SU-DHL-6 (cell line): ENCODE measurements around the gene PSMB3.

ENCODE experiments used
- H2AFZ ChIP-seq: fragments of 200-600 bp; sonication (generic); 2 replicates; pipeline ENCODE4 v1.6.1; 2014; ENCODE audit warnings: low read depth, mild to moderate bottlenecking, moderate library complexity, mixed read lengths, antibody characterized with exemption, low read length; ENCODE audit not compliant: severe bottlenecking
- H3F3A ChIP-seq: fragments of 200-600 bp; shearing (Covaris generic); 2 replicates; pipeline ENCODE4 v1.6.0; 2016; ENCODE audit warnings: antibody characterized with exemption, mild to moderate bottlenecking; ENCODE audit not compliant: insufficient read depth
- H3K27ac ChIP-seq: fragments of 200-600 bp; sonication (generic); 2 replicates; pipeline ENCODE4 v1.5.1; 2016; ENCODE audit warnings: low read depth, mild to moderate bottlenecking, low read length, moderate library complexity, mixed read lengths
- H3K27me3 ChIP-seq: fragments of 200-600 bp; sonication (generic), shearing (Covaris generic); 2 replicates; pipeline ENCODE4 v1.6.0; 2014; ENCODE audit warnings: mild to moderate bottlenecking, low read length
- H3K36me3 ChIP-seq: fragments of 200-600 bp; sonication (generic); 2 replicates; pipeline ENCODE4 v1.6.1; 2014; ENCODE audit warnings: mild to moderate bottlenecking, low read length, mixed read lengths
- H3K4me2 ChIP-seq: fragments of 300-600, 200-600 bp; shearing (Covaris generic), sonication (generic); 2 replicates; pipeline ENCODE4 v1.6.0; 2014; ENCODE audit warnings: low read length, low read depth, mild to moderate bottlenecking; ENCODE audit not compliant: poor library complexity, severe bottlenecking
- H3K4me3 ChIP-seq: fragments of 200-600 bp; sonication (generic); 2 replicates; pipeline ENCODE4 v1.5.1; 2014; ENCODE audit warnings: antibody characterized with exemption, low read length, mild to moderate bottlenecking, mixed read lengths; ENCODE audit not compliant: insufficient read depth, poor library complexity, severe bottlenecking
- H3K79me2 ChIP-seq: fragments of 200-600 bp; sonication (generic); 2 replicates; pipeline ENCODE4 v1.6.1; 2014; ENCODE audit warnings: mild to moderate bottlenecking, low read length, moderate library complexity; ENCODE audit not compliant: insufficient read depth
- H3K9ac ChIP-seq: fragments of 200-600 bp; sonication (generic); 2 replicates; pipeline ENCODE4 v1.7.0; 2014; ENCODE audit warnings: mild to moderate bottlenecking, low read length
- H3K9me2 ChIP-seq: fragments of 200-600 bp; sonication (generic); replicated peaks from 2 replicates; pipeline ENCODE4 v1.6.1; 2014; ENCODE audit warnings: low read length; ENCODE audit not compliant: insufficient read depth
- H3K9me3 ChIP-seq: fragments of 200-600 bp; sonication (generic); 2 replicates; pipeline ENCODE4 v1.6.1; 2014; ENCODE audit warnings: low read length, mixed read lengths; ENCODE audit not compliant: insufficient read depth
- H4K20me1 ChIP-seq: fragments of 200-600 bp; sonication (generic); 2 replicates; pipeline ENCODE4 v1.6.1; 2014; ENCODE audit warnings: low read depth, mild to moderate bottlenecking, antibody characterized with exemption, low read length, moderate library complexity, mixed read lengths
- EZH2phosphoT487 ChIP-seq: fragments of 200-600 bp; sonication (generic), shearing (Covaris generic); conservative IDR thresholded peaks from 2 replicates; pipeline ENCODE4 v1.6.1; 2018; ENCODE audit warnings: mild to moderate bottlenecking, antibody characterized with exemption, low read length, moderate library complexity, mixed read lengths
- TF ChIP-seq, protein P1 (sequence below): fragments of 200-600 bp; sonication (generic); IDR thresholded peaks from one replicate; pipeline ENCODE4 v1.5.1; 2017; ENCODE audit warnings: antibody characterized with exemption, mild to moderate bottlenecking, low read length, moderate library complexity; ENCODE audit not compliant: insufficient read depth, poor library complexity, severe bottlenecking

The PSMB3 gene

GRCh38 chr17:38732376-38733281 lies 19.9 kb upstream of the PSMB3 start:
- Histone ChIP-seq H3K79me2 (no peaks in the 10 kb centered on the region), H4K20me1 (no peaks in the 10 kb centered on the region), H3K27me3 (no peaks in the 10 kb centered on the region), H2AFZ (no peak overlapping the region), H3K4me3 (no peak overlapping the region), H3F3A (peaks cover 28% of the 10 kb centered on the region), H3K9ac (no peak overlapping the region), H3K4me2 (no peak overlapping the region), H3K9me3 (no peaks in the 10 kb centered on the region), H3K9me2 (no peaks in the 10 kb centered on the region), H3K36me3 (no peaks in the 10 kb centered on the region), H3K27ac (no peak overlapping the region)
- TF ChIP-seq, protein P1, sequence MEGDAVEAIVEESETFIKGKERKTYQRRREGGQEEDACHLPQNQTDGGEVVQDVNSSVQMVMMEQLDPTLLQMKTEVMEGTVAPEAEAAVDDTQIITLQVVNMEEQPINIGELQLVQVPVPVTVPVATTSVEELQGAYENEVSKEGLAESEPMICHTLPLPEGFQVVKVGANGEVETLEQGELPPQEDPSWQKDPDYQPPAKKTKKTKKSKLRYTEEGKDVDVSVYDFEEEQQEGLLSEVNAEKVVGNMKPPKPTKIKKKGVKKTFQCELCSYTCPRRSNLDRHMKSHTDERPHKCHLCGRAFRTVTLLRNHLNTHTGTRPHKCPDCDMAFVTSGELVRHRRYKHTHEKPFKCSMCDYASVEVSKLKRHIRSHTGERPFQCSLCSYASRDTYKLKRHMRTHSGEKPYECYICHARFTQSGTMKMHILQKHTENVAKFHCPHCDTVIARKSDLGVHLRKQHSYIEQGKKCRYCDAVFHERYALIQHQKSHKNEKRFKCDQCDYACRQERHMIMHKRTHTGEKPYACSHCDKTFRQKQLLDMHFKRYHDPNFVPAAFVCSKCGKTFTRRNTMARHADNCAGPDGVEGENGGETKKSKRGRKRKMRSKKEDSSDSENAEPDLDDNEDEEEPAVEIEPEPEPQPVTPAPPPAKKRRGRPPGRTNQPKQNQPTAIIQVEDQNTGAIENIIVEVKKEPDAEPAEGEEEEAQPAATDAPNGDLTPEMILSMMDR, result no peak
- no peak for TF ChIP-seq EZH2phosphoT487

DNA sequence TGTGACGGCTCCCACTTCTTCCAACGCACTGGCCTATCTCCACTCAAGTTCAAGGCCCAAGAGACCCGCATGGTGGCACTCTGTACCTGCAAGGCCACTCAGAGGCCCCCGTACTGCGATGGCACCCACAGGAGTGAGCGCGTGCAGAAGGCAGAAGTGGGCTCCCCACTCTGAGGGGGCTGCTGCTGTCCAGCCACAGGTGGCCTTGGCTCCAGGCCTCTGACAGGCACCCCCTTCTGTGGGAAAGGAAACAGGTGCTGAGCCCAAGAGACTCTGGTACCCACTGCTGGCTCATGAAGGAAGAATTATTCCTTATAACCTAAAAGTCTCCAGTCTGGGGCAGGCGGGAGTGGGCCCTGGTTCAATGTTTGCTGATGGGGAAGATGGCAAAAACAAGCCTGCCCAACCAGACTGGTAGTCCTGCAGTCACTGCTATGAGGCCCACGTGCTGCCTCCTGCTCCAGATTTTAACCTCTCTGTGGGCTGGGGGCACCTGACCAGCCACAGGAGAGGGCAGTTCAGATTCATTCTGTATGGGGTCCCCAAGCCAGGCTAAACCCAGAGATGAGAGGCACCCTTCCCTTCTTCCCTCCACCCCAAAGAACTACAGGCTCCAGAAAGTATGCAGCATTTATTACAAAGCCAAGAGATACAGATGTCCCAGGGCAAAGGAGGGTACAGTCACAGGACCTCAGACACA lies 19.1 kb upstream of the PSMB3 start:
- TF ChIP-seq, protein P1, result no peak
- TF ChIP-seq EZH2phosphoT487, result no peak
- Histone ChIP-seq H3K9me2 (no peaks in the 10 kb centered on the region), H3K27ac (no peak overlapping the region), H3K9ac (no peak overlapping the region), H3K27me3 (no peaks in the 10 kb centered on the region), H3K79me2 (no peaks in the 10 kb centered on the region), H3F3A (peaks cover 20% of the 10 kb centered on the region; the same call in 1 of the 2 replicates), H3K4me3 (no peak overlapping the region), H2AFZ (no peak overlapping the region), H4K20me1 (no peaks in the 10 kb centered on the region), H3K36me3 (no peaks in the 10 kb centered on the region), H3K4me2 (no peak overlapping the region), H3K9me3 (no peaks in the 10 kb centered on the region)

DNA sequence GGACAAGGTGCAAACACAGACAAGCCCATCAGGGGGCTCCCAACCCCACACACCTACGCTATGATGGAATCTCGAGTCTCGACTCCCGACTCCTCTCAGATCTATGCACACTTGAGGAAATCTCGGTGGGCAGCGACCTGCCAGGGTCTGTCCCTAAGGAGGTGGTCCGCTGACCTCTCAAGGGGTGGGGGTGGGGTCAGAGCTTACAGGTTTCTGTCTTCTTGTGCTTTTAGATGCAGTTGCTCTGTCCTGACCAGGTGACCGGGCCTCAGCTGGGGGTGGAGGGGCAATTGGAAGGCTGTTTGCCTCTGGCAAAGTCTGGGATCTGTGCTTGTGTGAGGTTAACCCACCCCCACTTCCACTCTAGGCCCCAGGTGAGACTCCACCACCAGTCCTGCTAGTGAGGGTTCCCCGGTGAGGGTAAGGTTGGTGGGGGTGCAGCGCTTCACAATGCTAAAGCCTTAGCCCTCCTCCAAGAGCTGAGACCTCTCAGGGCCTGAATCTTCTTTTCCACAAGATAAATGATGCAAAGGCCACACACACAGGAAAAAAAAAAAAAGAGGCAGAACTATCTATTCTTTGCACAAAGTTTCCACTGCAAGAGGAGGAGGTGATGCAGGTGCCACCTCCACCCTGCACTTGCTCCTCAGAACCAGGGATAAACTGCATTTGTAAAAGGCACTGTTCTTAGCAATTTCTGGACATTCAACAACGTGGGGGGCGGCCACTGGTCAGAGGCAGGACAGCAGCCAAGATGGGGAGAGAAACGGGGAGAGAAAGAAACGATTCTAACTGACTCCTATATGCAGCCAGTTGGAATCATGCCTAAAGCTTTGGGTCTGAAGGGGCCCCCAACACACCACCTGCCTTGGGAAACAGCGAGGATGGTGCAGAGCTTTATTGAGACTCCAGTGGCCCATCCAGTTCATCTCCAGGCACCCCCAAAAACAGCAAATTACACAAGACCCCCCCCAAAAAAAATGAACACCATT lies 18.3 kb upstream of the PSMB3 start:
- no peaks in the 10 kb centered on the region for H3K36me3 ChIP-seq
- H3K4me3 ChIP-seq, result no peak overlapping the region
- no peak for TF ChIP-seq EZH2phosphoT487
- no peaks in the 10 kb centered on the region for H3K27me3 ChIP-seq
- no peak overlapping the region for H3K9ac ChIP-seq
- H3K9me2 ChIP-seq, result no peaks in the 10 kb centered on the region
- H3K9me3 ChIP-seq, result no peaks in the 10 kb centered on the region
- peaks cover 18% of the 10 kb centered on the region; the same call in 1 of the 2 replicates for H3F3A ChIP-seq
- no peak overlapping the region for H2AFZ ChIP-seq
- H3K4me2 ChIP-seq, result no peak overlapping the region
- no peaks in the 10 kb centered on the region for H4K20me1 ChIP-seq
- H3K79me2 ChIP-seq, result no peaks in the 10 kb centered on the region
- H3K27ac ChIP-seq, result no peak overlapping the region
